K562 (cell line): ENCODE data around the gene SLC26A11. TPM values are rescaled to one million over a fixed set of nuclear protein-coding genes. Genes with fewer than 3 reads are reported as not detected.

ENCODE experiments used
- ATAC-seq: fragments of 200-7000 bp; cut with Tn5 transposase; 3 replicates; pipeline ENCODE4 v1.9.1; 2020; ENCODE audit warnings: moderate library complexity
- BruUV-seq: library from RNA; stranded (reverse); fragments of 400-500 nt; replicated peaks from 2 replicates; lab custom pipeline; 2021; lab: Mats Ljungman, UMichigan
- CTCF ChIA-PET: fragments of 300-600 bp; formaldehyde crosslinking; extraction: SDS; loops from one replicate; lab custom pipeline; 2021; ENCODE audit warnings: low intra/inter-chr PET ratio; lab: Yijun Ruan, JAX
- POLR2A ChIA-PET: fragments of 300-600, 350-650 bp; sonication (Branson Sonifier 250); formaldehyde crosslinking; extraction: SDS; loops from one replicate; lab custom pipeline; 2021; ENCODE audit warnings: antibody characterized with exemption, inconsistent platforms; lab: Yijun Ruan, JAX
- DNase-seq, 4 experiments: peaks; one replicate each; pipeline versions ENCODE4 v3.0.0 to v3.0.0-alpha.2; 2011 to 2018; ENCODE audit warnings: low spot score in 3 of 4, mixed read lengths in 3 of 4; ENCODE audit errors: extremely low read depth in 1 of 4
- FAIRE-seq: peaks from 2 replicates; lab custom pipeline; 2011; peaks lifted over from hg19 to GRCh38; lab: Jason Lieb, UNC
- H2AFZ ChIP-seq: 2 replicates; pipeline ENCODE4 v1.6.0; 2011; ENCODE audit warnings: low read depth, low read length, control low read depth, inconsistent platforms
- H3K27ac ChIP-seq: fragments of 200-600 bp; 3 replicates; pipeline ENCODE4 v1.8.0; 2011; ENCODE audit warnings: low read depth, mild to moderate bottlenecking, control low read depth, inconsistent platforms, low read length, moderate library complexity, mixed read lengths; ENCODE audit errors: extremely low read depth
- H3K27me3 ChIP-seq, 2 experiments: fragments of 300-600 bp in 1 of 2; 2 replicates in 1 of 2; 3 replicates in 1 of 2; pipeline versions ENCODE4 v1.6.0 to v1.8.0; 2011; ENCODE audit warnings: inconsistent platforms in 2 of 2, low read length in 2 of 2, mild to moderate bottlenecking in 1 of 2, mixed read lengths in 1 of 2, moderate library complexity in 1 of 2; ENCODE audit not compliant: control insufficient read depth in 2 of 2, insufficient read depth in 2 of 2
- H3K36me3 ChIP-seq: fragments of 300-600 bp; 3 replicates; pipeline ENCODE4 v1.8.0; 2011; ENCODE audit warnings: mild to moderate bottlenecking, low read length, inconsistent platforms; ENCODE audit not compliant: control insufficient read depth, insufficient read depth
- H3K4me1 ChIP-seq, 2 experiments: fragments of 200-600 bp in 1 of 2; replicated peaks in 1 of 2; 2 replicates in 1 of 2; 3 replicates in 1 of 2; pipeline versions ENCODE4 v1.5.1 to v1.8.0; 2011; ENCODE audit warnings: inconsistent platforms in 2 of 2, low read length in 2 of 2, mild to moderate bottlenecking in 1 of 2, mixed read lengths in 1 of 2, moderate library complexity in 1 of 2; ENCODE audit not compliant: control insufficient read depth in 2 of 2, insufficient read depth in 2 of 2
- H3K4me2 ChIP-seq: 2 replicates; pipeline ENCODE4 v1.6.1; 2011; ENCODE audit warnings: low read length, control low read depth, inconsistent platforms, mixed read lengths; ENCODE audit not compliant: insufficient read depth
- H3K4me3 ChIP-seq: fragments of 200-600 bp; sonication (generic), shearing (Covaris generic); 2 replicates; pipeline ENCODE4 v1.5.1; 2016; ENCODE audit warnings: control low read depth, inconsistent platforms
- H3K79me2 ChIP-seq: fragments of 200-600 bp; 3 replicates; pipeline ENCODE4 v1.8.0; 2011; ENCODE audit warnings: low read length, inconsistent platforms; ENCODE audit not compliant: control insufficient read depth, insufficient read depth
- H3K9ac ChIP-seq, 2 experiments: 2 replicates each; pipeline versions ENCODE4 v1.6.0 to v1.6.1; 2011; ENCODE audit warnings: low read depth in 2 of 2, low read length in 2 of 2, control low read depth in 1 of 2, inconsistent platforms in 1 of 2, mild to moderate bottlenecking in 1 of 2, mixed read lengths in 1 of 2; ENCODE audit not compliant: insufficient read depth in 1 of 2
- H3K9me1 ChIP-seq: one replicate; pipeline ENCODE4 v1.6.0; 2011; ENCODE audit warnings: inconsistent platforms, mild to moderate bottlenecking, low read length, moderate library complexity; ENCODE audit not compliant: control insufficient read depth, insufficient read depth
- H3K9me3 ChIP-seq: replicated peaks from 2 replicates; pipeline ENCODE4 v1.5.1; 2011; ENCODE audit warnings: low read depth, low read length, inconsistent platforms; ENCODE audit not compliant: control insufficient read depth, insufficient read depth
- H4K20me1 ChIP-seq: replicated peaks from 2 replicates; pipeline ENCODE4 v1.6.1; 2011; ENCODE audit warnings: low read length, inconsistent platforms, mixed read lengths; ENCODE audit not compliant: control insufficient read depth, insufficient read depth
- MGA ChIP-seq: fragments of 450-650 bp; IDR thresholded peaks from 2 replicates; pipeline ENCODE4 v1.6.1; 2016; ENCODE audit warnings: mild to moderate bottlenecking, moderate library complexity
- PHTF2 ChIP-seq: fragments of 250-450 bp; sonication (Bioruptor Pico); IDR thresholded peaks from 2 replicates; pipeline ENCODE4 v1.5.0; 2021; ENCODE audit warnings: mild to moderate bottlenecking
- YY1 ChIP-seq, 3 experiments: IDR thresholded peaks; 2 replicates each; pipeline ENCODE4 v1.6.1; 2011; ENCODE audit warnings: low read length in 2 of 3, mild to moderate bottlenecking in 2 of 3, moderate library complexity in 2 of 3, borderline replicate concordance in 1 of 3, control low read depth in 1 of 3, low read depth in 1 of 3; ENCODE audit not compliant: insufficient read depth in 3 of 3, insufficient replicate concordance in 2 of 3, control insufficient read depth in 1 of 3, insufficient read length in 1 of 3; ENCODE audit errors: extremely low read depth in 1 of 3
- ZNF121 ChIP-seq: sonication (generic); formaldehyde crosslinking; conservative IDR thresholded peaks from 2 replicates; pipeline ENCODE4 v1.8.0; 2022; ENCODE audit warnings: missing genetic modification reagents
- WGBS: fragments of 100-300 bp; shearing (Covaris generic); methylation state at CpG from one replicate; pipeline ENCODE4 v1.1.6; 2016; ENCODE audit warnings: low coverage, mixed read lengths; ENCODE audit not compliant: insufficient coverage; ENCODE audit errors: missing lambda C conversion rate; 5-methylcytosine and 5-hydroxymethylcytosine counted together
- in situ Hi-C: fragments of 300-500 bp; cut with MboI; formaldehyde crosslinking; loops from 4 replicates; pipeline ENCODE4 v1.15.0; 2018; ENCODE audit warnings: inconsistent platforms, mixed read lengths
- intact Hi-C: fragments of 100-400 bp; cut with micrococcal nuclease; formaldehyde crosslinking; loops from 2 replicates; pipeline ENCODE4 v1.14.2; 2022
- polyA plus RNA-seq, 8 experiments: library from polyadenylated mRNA; depleted of rRNA in 4 of 8; stranded (reverse) in 5 of 8; unstranded in 3 of 8; fragments of >200 nt; fragmentation: Nextera tagmentation in 2 of 8; fragmentation: Illumina TruSeq in 1 of 8; extraction: Ambion mirVana in 2 of 8; extraction: Trizol in 1 of 8; gene quantifications; 2 replicates each; pipeline versions ENCODE4 v1.2.1 to v1.2.3, GENCODE V29; 2011 to 2014; ENCODE audit warnings: inconsistent platforms in 1 of 8, missing spikeins in 1 of 8
- total RNA-seq, 7 experiments: library from RNA; depleted of rRNA in 6 of 7; stranded (reverse); fragments of >200 nt in 6 of 7; fragmentation: Illumina TruSeq in 2 of 7; extraction: Trizol in 2 of 7; gene quantifications; 2 replicates each; pipeline versions ENCODE4 v1.2.1 to v1.2.3, GENCODE V29; 2011 to 2021; ENCODE audit warnings: low replicate concordance in 1 of 7

Gene SLC26A11
- total and polyA plus RNA-seq, 9 of the 15 experiments (the other 6 are each of a cell fraction or from before 2014, with no cell fraction given), result 0.06 to 3.1 (median 1.2) TPM; not detected in 1

GRCh38 chr17:80173916-80174315, 46.3 kb upstream of the SLC26A11 start:
- WGBS, result 4% methylated on average over 6 of the region's 6 CpGs
- no peak overlapping the region for H3K27ac ChIP-seq

DNA sequence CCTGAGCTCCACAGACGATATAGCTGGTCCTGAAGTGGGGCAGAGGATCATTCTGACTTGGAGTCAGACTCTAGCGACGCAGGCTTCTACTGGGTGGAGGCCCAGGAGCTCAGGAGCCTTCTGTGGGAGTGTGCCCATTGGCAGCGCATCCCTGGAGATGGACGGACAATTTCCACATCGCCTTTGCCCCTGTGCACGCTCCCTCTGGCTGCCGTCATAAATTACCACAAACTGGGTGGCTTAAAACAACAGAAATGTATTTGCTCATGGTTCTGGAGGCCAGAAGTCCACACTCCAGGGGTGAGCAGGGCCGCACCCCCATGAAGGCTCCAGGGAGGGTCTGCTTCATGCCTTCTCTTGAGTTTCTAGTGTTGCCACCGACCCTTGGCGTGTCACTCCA, 43.5 kb upstream of the SLC26A11 start:
- intact Hi-C loops (no loop called here), in situ Hi-C loops (no loop called here)
- no peak for ATAC-seq
- no peak overlapping the region for H3K4me2 ChIP-seq
- WGBS, result 2% methylated on average over 11 of the region's 11 CpGs
- H3K79me2 ChIP-seq, result no peaks in the 10 kb centered on the region
- ChIA-PET POLR2A (interaction anchor here (0.6 kb wide), 1 partner anchor 29 kb away, joined by 3 read pairs; no protein-coding TSS in a partner anchor), CTCF (no interaction called here)
- H3K9me1 ChIP-seq, result no peaks in the 10 kb centered on the region
- no peak for FAIRE-seq
- no peak overlapping the region for H3K27ac ChIP-seq
- H2AFZ ChIP-seq, result no peak overlapping the region
- H3K27me3 ChIP-seq, result peaks cover 51 to 76% of the 10 kb centered on the region in 2 experiments
- no peak overlapping the region for H3K4me3 ChIP-seq
- H3K9me3 ChIP-seq, result no peaks in the 10 kb centered on the region
- H3K9ac ChIP-seq, result no peak overlapping the region
- H3K36me3 ChIP-seq, result no peaks in the 10 kb centered on the region
- no peaks in the 10 kb centered on the region; the same call in 1 of the 2 replicates for H4K20me1 ChIP-seq
- peaks cover 0 to 12% of the 10 kb centered on the region in 2 experiments; a peak in 2 of 5 replicates for H3K4me1 ChIP-seq
- no peak for DNase-seq
- no TSS peak for BruUV-seq
- no peak for TF ChIP-seq MGA
- no peak for TF ChIP-seq PHTF2 (CRISPR knock-in tag)

More at GRCh38 chr17:80173916-80174315, 46.3 kb upstream of the SLC26A11 start:
- ChIA-PET CTCF (no interaction called here), POLR2A (interaction anchor here (0.7 kb wide), 1 partner anchor 713 kb away, joined by 3 read pairs; no protein-coding TSS in a partner anchor)
- Histone ChIP-seq H3K9ac (no peak overlapping the region), H3K9me1 (no peaks in the 10 kb centered on the region), H4K20me1 (no peaks in the 10 kb centered on the region), H3K4me3 (no peak overlapping the region), H3K4me1 (peaks cover 0 to 12% of the 10 kb centered on the region in 2 experiments; a peak in 2 of 5 replicates), H3K79me2 (no peaks in the 10 kb centered on the region), H3K36me3 (no peaks in the 10 kb centered on the region), H3K9me3 (no peaks in the 10 kb centered on the region), H3K4me2 (no peak overlapping the region), H2AFZ (no peak overlapping the region), H3K27me3 (peaks cover 34 to 69% of the 10 kb centered on the region in 2 experiments)
- no peak for FAIRE-seq
- no peak for ATAC-seq
- intact Hi-C loops, result no loop called here
- no peak for DNase-seq
- no TSS peak for BruUV-seq
- in situ Hi-C loops, result no loop called here
- no peak for TF ChIP-seq YY1 (IDR thresholded peaks at IDR 0.05; ENCODE audit: borderline replicate concordance in 1 of 3, control insufficient read depth in 1 of 3, extremely low read depth in 1 of 3, insufficient read depth in 3 of 3, insufficient read length in 1 of 3, insufficient replicate concordance in 2 of 3, low read depth in 1 of 3, low read length in 2 of 3)
- TF ChIP-seq ZNF121 (CRISPR knock-in tag), result peak; percentile 82
